HG03196 (cell line): ENCODE results near the gene DENND6B.
"Not testable (repeated sequence)": the region's sequence is repeated elsewhere in the genome, so short reads cannot be mapped to it uniquely, and the experiment has no call there.

Experiments used
- ATAC-seq: cut with Tn5 transposase; IDR thresholded peaks from one replicate; pipeline ENCODE4 v1.9.1; 2021; ENCODE audit not compliant: unreplicated experiment

The DENND6B gene

DNA sequence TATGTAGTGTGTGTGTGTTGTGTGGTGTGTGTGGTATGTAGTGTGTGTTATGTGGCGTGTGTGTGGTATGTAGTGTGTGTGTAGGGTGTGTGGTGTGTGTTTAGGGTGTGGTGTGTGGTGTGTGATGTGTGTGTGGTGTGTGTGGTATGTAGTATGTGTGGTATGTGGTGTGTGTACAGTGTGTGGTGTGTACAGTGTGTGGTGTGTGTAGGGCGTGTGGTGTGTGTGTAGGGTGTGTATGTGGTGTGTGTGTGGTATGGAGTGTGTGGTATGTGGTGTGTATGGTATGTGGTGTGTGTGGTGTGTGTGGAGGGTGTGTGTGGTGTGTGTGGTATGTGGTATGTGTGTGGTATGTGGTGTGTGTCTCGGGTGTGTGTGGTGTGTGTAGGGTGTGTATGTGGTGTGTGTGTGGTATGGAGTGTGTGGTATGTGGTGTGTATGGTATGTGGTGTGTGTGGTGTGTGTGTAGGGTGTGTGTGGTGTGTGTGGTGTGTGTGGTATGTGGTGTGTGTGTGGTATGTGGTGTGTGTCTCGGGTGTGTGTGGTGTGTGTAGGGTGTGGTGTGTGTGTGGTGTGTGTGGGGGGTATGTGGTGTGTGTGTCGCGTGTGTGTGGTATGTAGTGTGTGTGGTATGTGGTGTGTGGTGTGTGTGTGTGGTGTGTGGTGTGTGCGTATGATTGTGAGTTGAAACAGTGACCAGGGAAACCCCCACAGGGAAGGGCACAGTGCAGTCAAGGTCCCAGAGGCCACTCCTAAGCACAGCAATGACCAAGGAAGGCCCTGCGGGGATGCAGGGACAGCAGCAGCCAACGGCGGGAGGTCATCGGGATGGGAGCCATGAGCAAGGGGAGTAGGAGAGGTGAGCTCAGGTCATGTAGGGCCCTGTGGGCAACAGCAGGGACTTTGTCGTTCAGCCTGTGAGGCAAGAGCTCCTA lies 13.4 kb upstream of the DENND6B start:
- no peak for ATAC-seq

DNA sequence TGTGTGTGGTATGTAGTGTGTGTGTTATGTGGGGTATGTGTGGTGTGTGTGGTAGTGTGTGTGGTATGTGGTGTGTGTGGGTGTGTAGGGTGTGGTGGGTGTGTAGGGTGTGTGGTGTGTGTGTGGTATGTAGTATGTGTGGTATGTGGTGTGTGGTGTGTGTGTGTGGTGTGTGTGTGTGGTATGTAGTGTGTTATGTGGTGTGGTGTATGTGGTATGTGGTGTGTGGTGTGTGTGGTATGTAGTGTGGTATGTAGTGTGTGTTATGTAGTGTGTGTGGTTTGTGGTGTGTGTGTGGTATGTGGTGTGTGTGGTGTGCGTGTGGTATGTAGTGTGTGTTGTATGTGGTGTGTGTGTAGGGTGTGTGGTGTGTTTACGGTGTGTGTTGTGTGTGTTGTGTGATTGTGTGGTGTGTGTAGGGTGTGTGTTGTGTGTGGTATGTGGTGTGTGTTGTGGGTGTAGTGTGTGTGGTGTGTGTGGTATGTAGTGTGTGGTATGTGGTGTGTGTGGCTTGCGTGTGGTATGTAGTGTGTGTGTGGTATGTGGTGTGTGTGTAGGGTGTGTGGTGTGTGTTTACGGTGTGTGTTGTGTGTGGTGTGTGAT lies 12.1 kb upstream of the DENND6B start:
- ATAC-seq, result no peak

DNA sequence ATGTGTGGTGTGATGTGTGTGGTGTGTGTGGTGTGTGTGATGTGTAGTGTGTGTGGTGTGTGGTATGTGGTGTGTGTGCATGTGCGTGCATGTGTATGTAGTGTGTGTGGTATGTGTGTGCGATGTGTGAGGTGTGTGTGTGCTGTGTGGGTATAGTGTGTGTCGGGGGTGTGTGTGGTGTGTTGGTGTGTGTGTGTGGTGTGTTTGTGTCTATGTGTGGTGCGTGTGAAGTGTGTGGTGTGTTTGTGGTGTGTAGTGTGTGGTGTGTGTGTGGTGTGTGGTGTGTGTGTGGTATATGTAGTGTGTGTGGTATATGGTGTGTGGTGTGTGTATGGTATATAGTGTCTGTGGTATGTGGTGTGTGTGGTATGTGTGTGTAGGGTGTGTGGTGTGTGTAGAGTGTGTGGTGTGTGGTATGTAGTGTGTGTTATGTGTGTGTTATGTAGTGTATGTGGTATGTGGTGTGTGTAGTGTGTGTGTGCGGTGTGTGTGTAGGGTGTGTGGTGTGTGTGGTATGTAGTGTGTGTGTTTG lies 11.3 kb upstream of the DENND6B start:
- ATAC-seq, result no peak

- no peak for ATAC-seq
Measured at GRCh38 chr22:50337262-50338041, 10.6 kb upstream of the DENND6B start.

DNA sequence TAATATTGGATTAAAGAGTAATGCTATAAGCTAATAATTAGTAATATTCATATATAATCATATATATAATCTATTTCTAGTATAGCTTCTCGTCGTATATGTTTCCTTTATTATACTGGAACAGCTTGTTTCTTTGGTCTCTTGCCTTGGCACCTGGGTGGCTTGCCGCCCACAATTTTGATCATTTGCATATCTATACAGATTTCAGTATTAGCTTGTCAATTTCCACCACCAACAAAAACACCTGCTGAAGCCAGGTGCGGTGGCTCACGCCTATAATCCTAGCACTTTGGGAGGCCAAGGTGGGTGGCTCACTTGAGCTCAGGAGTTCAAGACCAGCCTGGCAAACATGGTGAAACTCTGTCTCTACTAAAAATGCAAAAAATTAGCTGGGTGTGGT lies 7.6 kb upstream of the DENND6B start:
- ATAC-seq, result not testable (repeated sequence)

DNA sequence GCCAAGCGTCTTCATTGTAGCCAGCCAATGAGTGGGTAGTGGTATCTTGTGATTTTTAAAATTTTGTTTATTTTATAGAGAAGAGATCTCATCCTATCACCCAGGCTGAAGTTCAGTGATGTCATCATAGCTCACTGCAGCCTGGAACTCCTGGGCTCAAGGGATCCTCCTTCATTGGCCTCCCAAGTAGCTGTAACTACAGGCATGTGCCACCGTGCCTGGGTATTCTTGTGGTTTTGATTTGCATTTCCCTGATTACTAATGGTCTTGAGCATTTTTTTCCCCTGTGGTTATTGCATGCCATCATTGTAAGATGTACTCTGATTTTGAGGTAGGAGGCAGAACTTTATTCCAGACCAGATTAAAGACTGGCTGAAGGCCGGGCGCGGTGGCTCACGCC lies 2.4 kb upstream of the DENND6B start:
- ATAC-seq, result no peak

- no peak for ATAC-seq
Measured at GRCh38 chr22:50327711-50328019, 853 bp upstream of the DENND6B start.

DNA sequence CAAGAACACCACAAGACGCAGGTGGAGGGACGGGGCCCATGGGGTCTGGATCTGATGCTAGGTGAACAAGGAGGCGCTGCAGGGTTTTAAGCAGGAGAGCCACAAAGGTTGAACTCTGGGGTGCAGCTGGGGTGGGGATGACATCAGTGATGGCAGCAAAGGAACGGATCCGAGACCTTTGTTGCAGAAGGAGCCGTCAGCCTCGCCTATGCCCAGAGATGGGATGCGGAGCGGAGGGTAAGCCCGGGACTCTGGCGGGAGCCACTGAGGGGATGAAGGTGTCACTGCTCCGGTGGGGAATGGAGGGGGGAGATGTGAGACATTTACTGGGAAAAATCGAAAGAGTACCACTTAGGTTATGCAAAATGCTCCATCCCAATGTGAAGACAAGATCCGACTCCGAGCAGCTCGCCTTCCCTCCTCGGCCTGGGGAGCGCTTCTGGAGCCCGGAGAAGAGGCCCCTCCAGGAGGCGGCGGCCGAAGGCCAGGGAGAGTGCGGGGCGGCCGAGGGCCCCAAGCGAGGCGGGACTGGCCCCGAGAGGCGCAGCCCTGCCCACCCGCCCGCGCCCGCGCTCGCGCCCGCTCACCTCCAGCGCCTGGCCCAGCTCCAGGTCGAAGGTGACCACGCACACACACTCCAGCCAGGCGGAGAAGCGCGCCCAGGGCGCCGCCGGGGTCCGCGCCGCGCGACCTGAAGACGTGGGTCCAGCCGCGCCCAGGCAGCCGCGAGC lies 422 bp downstream of the DENND6B start:
- ATAC-seq, result no peak

GRCh38 chr22:50325444-50326224 lies 1.2 kb downstream of the DENND6B start:
- no peak for ATAC-seq

- no peak for ATAC-seq
Measured at GRCh38 chr22:50323900-50324299, 2.9 kb downstream of the DENND6B start.

DNA sequence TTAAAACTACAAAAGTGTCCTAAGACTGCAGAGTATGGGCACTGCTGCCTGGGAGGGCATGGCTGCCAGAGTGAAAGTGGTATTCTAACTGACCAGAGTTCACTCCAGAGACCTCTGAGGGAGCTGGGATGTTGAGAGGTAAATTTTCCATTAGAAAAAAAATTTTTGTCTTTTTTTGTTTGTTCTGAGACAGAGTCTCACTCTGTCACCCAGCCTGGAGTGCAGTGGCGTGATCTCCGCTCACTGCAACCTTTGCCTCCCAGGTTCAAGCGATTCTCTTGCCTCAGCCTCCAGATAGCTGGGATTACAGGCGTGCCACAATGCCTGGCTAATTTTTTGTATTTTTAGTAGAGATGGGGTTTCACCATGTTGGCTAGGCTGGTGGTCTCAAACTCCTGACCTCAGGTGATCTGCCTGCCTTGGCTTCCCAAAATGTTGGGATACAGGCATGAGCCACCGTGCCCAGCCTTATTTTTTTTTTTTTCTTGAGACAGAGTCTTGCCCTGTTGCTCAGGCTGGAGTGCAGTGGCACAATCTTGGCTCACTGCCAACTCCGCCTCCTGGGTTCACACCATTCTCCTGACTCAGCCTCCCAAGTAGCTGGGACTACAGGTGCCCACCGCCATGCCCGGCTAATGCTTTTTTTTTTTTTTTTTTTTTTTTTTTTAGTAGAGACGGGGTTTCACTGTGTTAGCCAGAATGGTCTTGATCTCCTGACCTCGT lies 4.3 kb downstream of the DENND6B start:
- not testable (repeated sequence) for ATAC-seq

GRCh38 chr22:50320671-50321325 lies 6.0 kb downstream of the DENND6B start:
- no peak for ATAC-seq

GRCh38 chr22:50320116-50320515 lies 6.7 kb downstream of the DENND6B start:
- ATAC-seq, result no peak

DNA sequence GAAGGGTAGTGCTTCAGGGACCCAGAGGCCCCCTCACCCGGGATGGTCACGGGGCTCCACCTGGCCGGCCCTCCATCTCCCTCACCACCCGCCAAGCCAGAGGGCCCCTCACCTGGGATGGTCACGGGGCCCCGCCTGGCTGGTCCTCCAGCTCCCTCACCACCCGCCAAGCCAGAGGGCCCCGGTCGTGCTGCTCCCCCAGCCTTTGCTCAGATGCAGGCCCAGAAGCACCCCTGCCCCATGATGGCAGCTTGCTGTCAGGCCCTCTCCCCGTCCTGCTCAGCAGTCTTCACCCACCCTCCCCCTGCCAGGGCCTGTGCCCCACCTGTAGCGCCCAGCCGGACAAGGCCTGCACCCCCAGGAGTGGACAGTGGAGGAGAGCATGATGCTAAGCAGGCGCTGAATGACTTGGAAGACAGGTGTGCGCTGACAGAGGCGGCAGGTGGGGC lies 7.3 kb downstream of the DENND6B start:
- no peak for ATAC-seq

DNA sequence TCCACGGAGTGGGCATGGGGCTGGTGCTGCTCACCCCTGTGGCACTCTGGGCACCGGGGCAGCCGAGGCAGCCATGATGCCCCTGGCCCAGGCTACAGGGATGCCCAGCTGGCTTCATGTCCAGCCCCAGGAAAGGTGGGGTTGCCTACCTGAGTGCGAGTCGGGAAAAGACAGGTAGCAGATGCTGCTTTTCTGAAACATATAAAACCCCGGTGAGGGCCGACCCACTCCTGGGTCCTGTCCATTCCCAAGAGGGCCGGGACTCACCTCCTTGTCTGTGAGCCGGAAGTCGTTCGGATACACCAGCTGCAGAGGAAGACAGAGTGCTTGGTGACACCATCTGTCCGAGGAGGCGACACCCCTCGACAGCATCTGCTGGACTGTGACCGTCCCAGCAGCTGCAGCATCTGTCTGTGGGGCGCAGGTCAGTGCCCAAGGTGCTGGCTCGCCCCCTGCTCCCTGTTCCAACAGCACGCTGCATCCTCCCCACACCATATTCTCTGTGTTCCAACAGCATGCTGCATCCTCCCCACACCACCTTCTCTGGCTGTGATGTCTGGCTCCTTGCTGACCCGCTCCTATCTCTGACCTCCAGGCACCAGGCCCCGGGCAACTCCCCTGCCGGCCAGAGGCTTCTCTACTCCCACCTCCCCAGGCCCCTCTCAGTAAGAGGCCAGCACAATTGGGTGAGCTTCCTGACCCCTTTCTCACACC lies 8.0 kb downstream of the DENND6B start:
- no peak for ATAC-seq

DNA sequence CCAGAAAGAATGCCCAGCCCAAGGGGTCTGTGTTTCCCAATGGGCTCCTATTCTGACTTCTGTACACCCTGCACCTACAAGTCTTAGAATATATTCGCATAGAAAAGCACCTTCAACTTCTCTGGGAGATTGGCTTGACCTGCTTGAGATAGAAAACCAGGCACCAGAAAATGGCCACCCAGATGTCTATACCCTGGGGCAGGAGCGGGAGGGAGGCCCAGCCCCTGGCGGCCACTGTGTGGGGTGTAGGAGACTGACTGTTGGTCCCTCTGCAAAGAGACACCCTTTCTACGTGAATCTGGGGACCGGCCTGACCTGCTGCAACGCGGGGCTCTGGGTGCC lies 8.5 kb downstream of the DENND6B start:
- ATAC-seq, result no peak

GRCh38 chr22:50317674-50318073 lies 9.1 kb downstream of the DENND6B start:
- no peak for ATAC-seq

DNA sequence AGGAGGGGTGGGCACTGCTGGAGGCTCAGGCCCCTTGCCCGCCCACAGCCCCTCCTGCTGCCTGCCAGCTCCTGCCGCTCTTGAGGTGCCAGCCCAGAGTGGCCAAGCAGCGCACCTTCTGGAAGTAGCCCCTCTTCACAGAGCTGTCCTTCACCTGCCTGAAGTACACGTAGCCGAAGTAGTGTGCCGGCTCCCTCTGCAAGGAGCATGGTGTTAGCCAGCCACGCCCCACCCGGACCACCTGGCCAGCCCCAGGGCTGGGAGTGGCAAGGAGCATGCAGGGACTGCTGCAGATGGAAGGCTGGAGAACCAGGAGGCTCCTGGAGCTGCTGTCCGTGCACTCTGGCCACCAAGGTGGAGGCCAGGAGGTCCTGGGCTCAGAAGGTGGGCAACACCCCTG lies 9.6 kb downstream of the DENND6B start:
- ATAC-seq, result no peak
